Left cardiac atrium (tissue), 4 donors: Measurements from ENCODE around the gene IQGAP2. TPM values are rescaled to one million over a fixed set of nuclear protein-coding genes. Genes with fewer than 3 reads are reported as not detected.
A peak's percentile ranks its signal among the peaks of the same experiment; 100 is the strongest.

Experiments used
- ATAC-seq, 2 donors: fragments of 200-7000 bp; cut with Tn5 transposase; one replicate each; pipeline ENCODE4 v1.9.1; 2020; ENCODE audit warnings: mild to moderate bottlenecking in 2 of 2, moderate library complexity in 2 of 2
- DNase-seq: peaks from one replicate; pipeline ENCODE4 v3.0.0-alpha.2; 2020
- intact Hi-C, 2 donors: fragments of 100-400 bp; cut with DNase I; formaldehyde crosslinking; loops; one replicate each; pipeline versions ENCODE4 v1.14.1 to v1.15.1; 2022 to 2023
- total RNA-seq, 2 donors: library from RNA; stranded (reverse); fragmentation: NEBNext Ultra II Directional; extraction: Animal tissue kit (Norgen Biotek cat#: 25700); gene quantifications; one replicate each; pipeline ENCODE4 v1.2.1, GENCODE V29; 2021
- donor health status: DM: no; HTN: yes; CAD: no.
- donor health status: DM: no; HTN: yes; CAD: no; lungs with severe emphysema.
- donor health status: DM: yes; HTN: yes; CAD: no.
- donor health status: Dilated cardiomyopathy.

The IQGAP2 gene
- total RNA-seq, 2 donors from 2014 or later: 6.9 to 11.6 TPM

- intact Hi-C loops: no loop called here
- no peak for ATAC-seq
These were observed 281.9 kb downstream of the IQGAP2 start for GRCh38 chr5:76684756-76685519.

GRCh38 chr5:76685704-76686103 is 282.6 kb downstream of the IQGAP2 start:
- intact Hi-C loops: no loop called here
- ATAC-seq (no peak), DNase-seq (no peak)

More at GRCh38 chr5:76684756-76685519, 281.9 kb downstream of the IQGAP2 start:
- DNase-seq: no peak

GRCh38 chr5:76688212-76688611 is 285.1 kb downstream of the IQGAP2 start:
- ATAC-seq (no peak), DNase-seq (no peak)
- intact Hi-C loops: no loop called here

GRCh38 chr5:76688836-76689235 is 285.8 kb downstream of the IQGAP2 start:
- ATAC-seq: no peak
- no peak for DNase-seq
- intact Hi-C loops: no loop called here

- intact Hi-C loops: no loop called here
- DNase-seq (no peak), ATAC-seq (peak in 1 of 2 donors; percentile 28)
These were observed 286.4 kb downstream of the IQGAP2 start for GRCh38 chr5:76689321-76690036.

GRCh38 chr5:76690037-76690679 is 287.1 kb downstream of the IQGAP2 start:
- intact Hi-C loops: no loop called here
- ATAC-seq (no peak), DNase-seq (no peak)

GRCh38 chr5:76690704-76691466 is 287.8 kb downstream of the IQGAP2 start:
- peak in 1 of 2 donors; percentile 81 for ATAC-seq
- intact Hi-C loops: no loop called here
- no peak for DNase-seq

- intact Hi-C loops: no loop called here
- ATAC-seq (peak; percentile 41 to 71), DNase-seq (no peak)
These were observed 288.6 kb downstream of the IQGAP2 start for GRCh38 chr5:76691467-76692273.

- DNase-seq (no peak), ATAC-seq (no peak)
- intact Hi-C loops: no loop called here
These were observed 289.1 kb downstream of the IQGAP2 start for GRCh38 chr5:76692274-76692540.

GRCh38 chr5:76692651-76693050 is 289.6 kb downstream of the IQGAP2 start:
- intact Hi-C loops: no loop called here
- DNase-seq (no peak), ATAC-seq (no peak)

GRCh38 chr5:76693141-76693540 is 290.1 kb downstream of the IQGAP2 start:
- ATAC-seq: no peak
- no peak for DNase-seq
- intact Hi-C loops: no loop called here

- ATAC-seq (no peak), DNase-seq (no peak)
- intact Hi-C loops: no loop called here
These were observed 291.2 kb downstream of the IQGAP2 start for GRCh38 chr5:76694317-76694716.

- DNase-seq: no peak
- intact Hi-C loops: no loop called here
- no peak for ATAC-seq
These were observed 292.3 kb downstream of the IQGAP2 start for GRCh38 chr5:76695346-76695745.

GRCh38 chr5:76696251-76696650 is 293.2 kb downstream of the IQGAP2 start:
- DNase-seq: no peak
- intact Hi-C loops: no loop called here
- ATAC-seq: no peak

- DNase-seq: no peak
- ATAC-seq: no peak
- intact Hi-C loops: no loop called here
These were observed 294.6 kb downstream of the IQGAP2 start for GRCh38 chr5:76697670-76698069.

- DNase-seq: no peak
- intact Hi-C loops: no loop called here
These were observed 297.5 kb downstream of the IQGAP2 start for GRCh38 chr5:76700571-76700970.

GRCh38 chr5:76701298-76701697 is 298.2 kb downstream of the IQGAP2 start:
- ATAC-seq (peak; percentile 63 to 96), DNase-seq (peak; percentile 36)
- intact Hi-C loops: no loop called here

More at GRCh38 chr5:76700571-76700970, 297.5 kb downstream of the IQGAP2 start:
- no peak for ATAC-seq

GRCh38 chr5:76703707-76704106 is 300.6 kb downstream of the IQGAP2 start:
- DNase-seq: no peak
- intact Hi-C loops: no loop called here
- ATAC-seq: no peak

- DNase-seq (no peak), ATAC-seq (no peak)
- intact Hi-C loops: no loop called here
These were observed 301.1 kb downstream of the IQGAP2 start for GRCh38 chr5:76704131-76704663.
